GM12878 (cell line): ENCODE results near the gene SCLY. TPM values are rescaled to one million over a fixed set of nuclear protein-coding genes. Genes with fewer than 3 reads are reported as not detected.

ENCODE experiments used
- DPF2 ChIP-seq: fragments of 450-650 bp; IDR thresholded peaks from 2 replicates; pipeline ENCODE4 v1.6.1; 2017; ENCODE audit warnings: mild to moderate bottlenecking
- E2F8 ChIP-seq: fragments of 450-650 bp; IDR thresholded peaks from 2 replicates; pipeline ENCODE4 v1.6.1; 2018; ENCODE audit warnings: mild to moderate bottlenecking, low read depth, moderate library complexity; ENCODE audit not compliant: partially characterized antibody
- EED ChIP-seq: sonication (generic); IDR thresholded peaks from 2 replicates; pipeline ENCODE4 v1.6.1; 2016; ENCODE audit warnings: antibody characterized with exemption, low read depth
- EP300 ChIP-seq, 2 experiments: fragments of 150-350 bp in 1 of 2; IDR thresholded peaks; 2 replicates each; pipeline ENCODE4 v1.6.1; 2011 to 2012; ENCODE audit warnings: low read depth in 2 of 2, low read length in 2 of 2, borderline replicate concordance in 1 of 2, improper control_type of control experiment in 1 of 2, inconsistent platforms in 1 of 2; ENCODE audit not compliant: control insufficient read depth in 1 of 2
- GATAD2B ChIP-seq: fragments of 450-650 bp; conservative IDR thresholded peaks from 2 replicates; pipeline ENCODE4 v1.6.1; 2017; ENCODE audit warnings: low read depth, mild to moderate bottlenecking, moderate library complexity
- HCFC1 ChIP-seq: fragments of 150-350 bp; IDR thresholded peaks from 2 replicates; pipeline ENCODE4 v1.6.1; 2014; ENCODE audit warnings: low read length
- IKZF1 ChIP-seq: fragments of 450-650 bp; conservative IDR thresholded peaks from 2 replicates; pipeline ENCODE4 v1.6.1; 2017; ENCODE audit warnings: antibody characterized with exemption, mild to moderate bottlenecking
- MAX ChIP-seq: IDR thresholded peaks from 2 replicates; pipeline ENCODE4 v1.6.1; 2012; ENCODE audit warnings: low read depth, low read length, improper control_type of control experiment
- MEF2B ChIP-seq: fragments of 450-650 bp; IDR thresholded peaks from 2 replicates; pipeline ENCODE4 v1.6.1; 2018; ENCODE audit warnings: mild to moderate bottlenecking, moderate library complexity; ENCODE audit not compliant: partially characterized antibody, poor library complexity, severe bottlenecking
- NFYA ChIP-seq: IDR thresholded peaks from 2 replicates; pipeline ENCODE4 v1.6.1; 2011; ENCODE audit warnings: low read depth, mild to moderate bottlenecking, low read length, improper control_type of control experiment, borderline replicate concordance
- NR2F1 ChIP-seq: fragments of 450-650 bp; conservative IDR thresholded peaks from 2 replicates; pipeline ENCODE4 v1.6.1; 2017; ENCODE audit warnings: mild to moderate bottlenecking
- NRF1 ChIP-seq: conservative IDR thresholded peaks from 2 replicates; pipeline ENCODE4 v1.6.1; 2011; ENCODE audit warnings: mild to moderate bottlenecking, low read depth, low read length, improper control_type of control experiment
- PAX5 ChIP-seq: IDR thresholded peaks from 2 replicates; pipeline ENCODE4 v1.6.1; 2011; ENCODE audit warnings: low read depth, low read length, borderline replicate concordance
- POLR2AphosphoS5 ChIP-seq: IDR thresholded peaks from 2 replicates; pipeline ENCODE4 v1.6.1; 2011; ENCODE audit warnings: mild to moderate bottlenecking, low read length, inconsistent platforms
- RELB ChIP-seq: fragments of 450-650 bp; IDR thresholded peaks from 2 replicates; pipeline ENCODE4 v1.6.1; 2017; ENCODE audit warnings: low read depth, mild to moderate bottlenecking, moderate library complexity
- SPI1 ChIP-seq: IDR thresholded peaks from 2 replicates; pipeline ENCODE4 v1.6.1; 2011; ENCODE audit warnings: low read depth, mild to moderate bottlenecking, low read length, moderate library complexity, borderline replicate concordance; ENCODE audit not compliant: insufficient read depth
- STAT3 ChIP-seq: IDR thresholded peaks from 2 replicates; pipeline ENCODE4 v1.6.1; 2011; ENCODE audit warnings: low read depth, low read length, improper control_type of control experiment
- TCF12 ChIP-seq: IDR thresholded peaks from 2 replicates; pipeline ENCODE4 v1.6.1; 2011; ENCODE audit warnings: low read depth, mild to moderate bottlenecking, low read length
- TCF3 ChIP-seq: IDR thresholded peaks from 2 replicates; pipeline ENCODE4 v1.6.1; 2012; ENCODE audit warnings: low read depth, mild to moderate bottlenecking, low read length, borderline replicate concordance; ENCODE audit not compliant: insufficient read depth
- ZNF687 ChIP-seq: fragments of 450-650 bp; IDR thresholded peaks from 2 replicates; pipeline ENCODE4 v1.6.1; 2017; ENCODE audit warnings: mild to moderate bottlenecking, moderate library complexity
- polyA plus RNA-seq, 11 experiments: library from polyadenylated mRNA; depleted of rRNA in 4 of 11; unstranded in 6 of 11; stranded (reverse) in 5 of 11; fragments of >200 nt; fragmentation: Nextera tagmentation in 4 of 11; fragmentation: Illumina TruSeq in 1 of 11; extraction: Ambion mirVana in 4 of 11; extraction: Trizol in 1 of 11; gene quantifications; 1 replicate in 1 of 11; 2 replicates in 10 of 11; pipeline versions ENCODE4 v1.2.1 to v1.2.3, GENCODE V29; 2011 to 2016; ENCODE audit warnings: inconsistent platforms in 2 of 11, missing spikeins in 2 of 11, low read depth in 1 of 11
- total RNA-seq, 4 experiments: library from RNA; depleted of rRNA in 3 of 4; stranded (reverse); fragments of >200 nt in 3 of 4; fragmentation: Illumina TruSeq in 1 of 4; extraction: Trizol in 1 of 4; gene quantifications; 2 replicates each; pipeline versions ENCODE4 v1.2.1 to v1.2.3, GENCODE V29; 2013 to 2021

The SCLY gene
- total and polyA plus RNA-seq, 10 of the 15 experiments (the other 5 are each of a cell fraction or from before 2014, with no cell fraction given) = 3.3 to 49.1 (median 32.3) TPM

GRCh38 chr2:238108423-238109183, 47.8 kb downstream of the SCLY start (continued):
- TF ChIP-seq EP300 (IDR thresholded peaks at IDR 0.05; ENCODE audit: borderline replicate concordance in 1 of 2, control insufficient read depth in 1 of 2, low read depth in 2 of 2, low read length in 2 of 2) = peak in 1 of 2 experiments; percentile 36; a peak in 1 of 4 replicates
- TF ChIP-seq NR2F1 = peak; percentile 86
- TF ChIP-seq GATAD2B = no peak; the same call in 1 of the 2 replicates
- TF ChIP-seq RELB = 0 out of 2 replicates have a peak, but pooled peaks have one; percentile 14
- peak; percentile 86 for TF ChIP-seq TCF3
- TF ChIP-seq ZNF687 = 0 out of 2 replicates have a peak, but pooled peaks have one; percentile 21
- TF ChIP-seq STAT3 = no peak
- no peak for TF ChIP-seq MAX
- TF ChIP-seq MEF2B = peak; percentile 72
- no peak for TF ChIP-seq HCFC1
- peak; percentile 84 for TF ChIP-seq TCF12
- peak; percentile 34; the same call in 1 of the 2 replicates for TF ChIP-seq SPI1
- peak; percentile 29; the same call in 1 of the 2 replicates for TF ChIP-seq PAX5
- no peak for TF ChIP-seq POLR2AphosphoS5
- TF ChIP-seq E2F8 = no peak
- TF ChIP-seq IKZF1 = peak; percentile 60
- no peak for TF ChIP-seq NFYA
- TF ChIP-seq DPF2 = peak; percentile 35; the same call in 1 of the 2 replicates
- 0 out of 2 replicates have a peak, but pooled peaks have one; percentile 32 for TF ChIP-seq EED
- no peak for TF ChIP-seq NRF1
